HFF-Myc (cell line): Measurements from ENCODE around the gene LRRC41.

Experiments
- DNase-seq: peaks from one replicate; pipeline ENCODE4 v3.0.0-alpha.2; 2011; ENCODE audit warnings: low read depth; ENCODE audit errors: extremely low read depth
- H3K4me3 ChIP-seq: replicated peaks from 2 replicates; pipeline ENCODE4 v1.5.1; 2011; ENCODE audit warnings: low read depth, mild to moderate bottlenecking, control low read depth, low read length
- CTCF ChIP-seq: IDR thresholded peaks from 2 replicates; pipeline ENCODE4 v1.5.1; 2012; ENCODE audit warnings: mild to moderate bottlenecking, low read depth, low read length, control low read depth; ENCODE audit errors: missing control alignments

LRRC41 gene

GRCh38 chr1:46303038-46303871, at the start of gene LRRC41, which contains the start of gene UQCRH:
Gene LRRC41 (minus strand): TSS chr1:46303616. CDS start chr1:46303322, 294 bp downstream.
Gene UQCRH (plus strand): TSS chr1:46303698. CDS start chr1:46303767, 69 bp downstream.
- no peak for TF ChIP-seq CTCF
- peak; percentile 94 for DNase-seq
- H3K4me3 ChIP-seq = peak within 1 kb of the TSS; percentile 99

GRCh38 chr1:46352363-46352762, 48.9 kb upstream of the LRRC41 start:
- TF ChIP-seq CTCF = no peak
- DNase-seq = no peak
- H3K4me3 ChIP-seq = no peak overlapping the region

DNA sequence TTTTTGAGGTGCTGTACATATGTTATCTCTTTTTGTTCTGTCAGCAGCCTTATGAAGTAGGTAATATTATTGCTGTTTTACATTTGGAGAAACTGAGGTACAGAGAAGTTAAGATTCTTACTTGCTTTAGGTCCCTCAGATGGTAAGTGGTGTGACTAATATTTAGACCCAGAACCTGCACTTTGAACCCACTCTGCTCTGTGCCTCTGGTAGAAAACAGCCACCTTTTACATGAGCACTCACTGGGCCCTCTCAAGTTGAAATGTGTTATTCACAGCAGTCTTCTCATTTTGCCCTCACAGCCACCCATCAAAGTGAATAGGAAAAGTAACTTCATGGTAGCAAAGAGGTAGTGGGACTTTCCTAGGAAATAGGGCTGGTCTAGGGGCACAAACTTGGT, 41.9 kb upstream of the LRRC41 start:
- TF ChIP-seq CTCF = no peak
- no peak for DNase-seq
- no peak overlapping the region for H3K4me3 ChIP-seq

GRCh38 chr1:46344481-46344880, 41.1 kb upstream of the LRRC41 start:
- no peak for DNase-seq
- H3K4me3 ChIP-seq = no peak overlapping the region
- no peak for TF ChIP-seq CTCF

DNA sequence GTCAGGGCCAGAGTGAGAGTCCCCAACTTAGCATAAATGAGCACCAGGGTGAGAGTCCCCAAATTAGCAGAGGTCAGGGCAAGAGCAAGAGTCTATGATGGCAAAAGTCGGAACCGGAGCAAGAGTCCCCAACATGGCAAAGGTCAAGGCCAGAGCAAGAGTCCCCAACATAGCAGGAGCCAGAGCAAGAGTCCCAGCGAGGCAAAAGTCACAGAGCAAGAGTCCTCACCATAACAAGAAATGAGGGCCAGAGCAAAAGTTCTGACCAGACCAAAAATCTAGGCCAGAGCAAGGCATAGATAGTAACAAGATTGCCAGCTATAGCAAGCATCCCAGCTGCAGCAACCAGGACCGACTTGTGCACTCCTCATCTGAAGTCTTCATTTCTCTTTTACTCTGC, 40.3 kb upstream of the LRRC41 start:
- TF ChIP-seq CTCF = no peak
- H3K4me3 ChIP-seq = no peak overlapping the region
- no peak for DNase-seq

- H3K4me3 ChIP-seq = no peak overlapping the region
- no peak for TF ChIP-seq CTCF
- no peak for DNase-seq
Observed at GRCh38 chr1:46343351-46343695, 39.9 kb upstream of the LRRC41 start.

DNA sequence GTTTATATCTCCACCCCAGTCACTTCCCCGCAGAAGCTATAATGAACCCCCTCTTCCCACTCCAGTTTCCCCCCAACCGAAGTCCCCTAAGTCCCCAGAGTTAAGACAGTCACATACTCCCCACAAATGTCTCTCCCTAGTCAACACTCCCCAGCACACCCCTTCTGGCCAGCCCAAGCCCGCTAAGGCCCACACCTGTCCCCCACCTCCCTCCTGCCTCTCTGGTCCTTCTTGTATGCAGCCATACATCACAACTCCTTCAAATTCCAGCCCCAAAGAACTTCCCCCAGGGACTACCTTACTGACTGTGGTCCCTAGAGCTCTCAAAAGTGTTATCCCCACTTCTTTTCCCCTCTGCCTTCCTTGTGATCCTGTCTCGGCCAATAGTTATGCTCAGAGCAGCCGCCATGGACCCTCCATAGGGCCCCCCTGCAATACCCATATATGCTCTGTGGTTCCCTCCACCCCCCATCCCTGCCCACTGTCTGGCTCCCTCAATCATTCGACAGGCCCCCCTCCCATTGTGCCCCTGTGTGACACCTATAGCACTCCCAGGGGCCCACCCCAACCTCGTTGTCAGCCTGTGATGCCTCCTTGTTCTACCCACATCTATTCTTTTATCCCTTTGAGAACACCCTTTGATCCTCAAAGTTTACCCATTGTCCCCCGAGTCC, 39.4 kb upstream of the LRRC41 start:
- no peak overlapping the region for H3K4me3 ChIP-seq
- DNase-seq = no peak
- TF ChIP-seq CTCF = no peak
